AG08395 (cell line): ENCODE results near the gene ALX3.

Experiments
- DNase-seq: peaks from one replicate; pipeline ENCODE4 v3.0.0; 2012; ENCODE audit warnings: mixed read lengths, low spot score

The ALX3 gene

DNA sequence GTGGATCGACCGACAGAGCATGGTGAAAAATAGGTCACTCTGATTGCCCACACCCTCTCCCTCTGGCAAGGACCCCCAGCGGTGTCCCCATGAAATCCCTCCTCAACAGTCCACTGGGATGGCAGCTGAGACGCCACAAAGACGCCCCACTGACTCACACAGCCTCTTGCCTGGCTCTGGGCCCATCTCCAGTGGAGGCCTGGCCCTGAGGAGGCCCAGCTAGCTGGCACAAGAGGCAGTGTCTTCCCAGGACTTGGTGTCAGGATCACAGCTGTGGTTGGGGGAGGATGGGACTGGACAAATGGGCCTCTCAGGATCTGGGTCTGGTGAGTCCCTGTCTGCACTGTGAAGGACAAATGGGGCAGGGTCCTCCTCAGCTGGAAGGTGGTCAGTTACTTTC is 4.6 kb downstream of the ALX3 start:
- DNase-seq, result peak; percentile 41

DNA sequence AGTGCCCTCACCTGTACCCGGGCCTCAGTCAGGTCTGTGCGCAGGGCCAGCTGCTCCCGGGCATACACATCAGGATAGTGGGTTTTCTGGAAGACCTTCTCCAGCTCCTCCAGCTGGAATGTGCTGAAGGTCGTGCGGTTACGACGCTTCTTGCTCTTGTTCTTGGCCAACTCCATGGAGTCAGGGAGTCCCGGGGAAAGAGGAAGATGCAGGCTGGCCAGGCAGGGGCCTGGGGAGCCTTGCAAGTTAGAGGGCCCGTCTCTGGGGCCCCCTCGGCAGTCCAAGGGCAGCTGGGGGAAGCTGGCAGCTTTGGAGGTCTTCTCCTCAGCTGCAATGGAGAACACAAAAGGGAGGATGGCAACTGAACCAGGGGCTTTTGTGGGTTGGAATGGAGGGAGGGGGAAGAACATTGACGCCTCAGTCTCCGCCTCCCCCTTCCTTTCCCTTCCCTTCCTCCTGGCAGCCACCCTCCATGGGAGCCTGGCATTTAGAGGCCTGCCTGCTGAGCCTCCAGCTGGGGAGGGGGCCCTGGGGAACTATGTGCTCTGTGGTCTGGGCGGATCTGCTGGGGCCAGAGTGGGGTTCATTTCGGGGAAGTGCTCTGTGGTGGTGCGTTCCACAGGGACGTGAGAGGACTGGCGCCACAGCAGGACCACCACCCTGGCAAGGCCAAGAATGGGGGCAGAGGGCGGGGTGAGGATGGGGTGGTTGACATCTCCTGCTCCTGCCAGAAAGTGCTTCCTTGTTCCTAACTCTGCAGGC is 5.7 kb downstream of the ALX3 start:
- no peak for DNase-seq

DNA sequence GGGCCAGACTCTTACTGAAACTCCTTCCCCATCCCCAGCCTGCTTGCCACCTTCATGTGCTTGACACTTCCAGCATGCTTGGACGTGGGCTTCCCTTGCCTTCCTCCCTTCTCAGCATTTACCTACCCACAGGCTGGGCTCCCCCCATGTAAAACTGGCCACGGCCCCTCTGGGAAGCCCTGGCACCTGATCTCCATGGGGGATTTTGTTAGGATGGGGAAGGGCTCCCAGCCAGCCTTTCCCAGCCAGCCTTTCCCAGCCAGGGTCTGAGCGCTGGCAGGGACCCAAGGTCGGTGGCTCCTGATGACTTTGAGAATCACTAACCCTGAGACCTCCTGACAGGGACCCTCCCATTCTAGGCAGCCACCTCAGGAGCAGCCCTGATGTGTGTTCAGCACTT is 6.7 kb downstream of the ALX3 start:
- DNase-seq, result no peak

DNA sequence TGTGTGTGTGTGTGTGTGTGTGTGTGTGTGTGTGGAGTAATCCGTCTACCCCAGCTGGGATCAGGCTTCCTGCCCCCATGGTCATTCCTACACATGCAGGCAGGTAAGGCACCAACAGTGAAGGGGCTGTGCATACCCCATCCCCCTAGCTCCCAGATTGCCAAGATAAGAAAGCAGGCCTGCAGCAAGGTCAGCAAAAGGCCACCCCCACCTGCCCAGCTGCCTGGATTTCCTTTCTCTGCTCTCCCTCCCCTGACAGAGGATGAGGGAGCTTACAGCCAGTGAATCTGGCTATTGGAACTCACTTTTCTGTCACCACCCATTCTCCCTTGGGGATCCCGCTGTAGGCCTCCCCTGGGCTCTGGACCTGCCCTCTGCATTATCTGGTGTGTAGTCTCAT is 7.9 kb downstream of the ALX3 start:
- DNase-seq, result no peak

DNA sequence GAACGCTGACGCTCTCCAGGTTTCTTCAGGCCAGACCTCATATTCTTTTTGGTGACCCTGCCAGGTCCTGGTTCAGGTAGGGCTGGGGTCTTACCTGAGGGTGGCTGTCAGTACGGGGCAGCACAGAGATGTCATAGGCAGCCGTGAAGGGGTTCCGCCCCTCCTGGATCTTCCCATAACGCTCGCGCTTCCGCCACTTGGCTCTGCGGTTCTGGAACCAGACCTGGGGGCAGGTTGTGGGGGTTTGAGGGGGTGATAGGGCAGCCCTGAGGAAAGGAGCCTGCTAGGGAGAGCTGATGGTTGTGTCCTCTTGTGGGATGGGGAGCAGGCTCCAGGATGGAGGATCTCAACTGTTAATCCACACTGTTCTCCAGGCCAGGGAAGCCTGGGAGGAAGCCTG is 9.1 kb downstream of the ALX3 start:
- DNase-seq, result no peak

DNA sequence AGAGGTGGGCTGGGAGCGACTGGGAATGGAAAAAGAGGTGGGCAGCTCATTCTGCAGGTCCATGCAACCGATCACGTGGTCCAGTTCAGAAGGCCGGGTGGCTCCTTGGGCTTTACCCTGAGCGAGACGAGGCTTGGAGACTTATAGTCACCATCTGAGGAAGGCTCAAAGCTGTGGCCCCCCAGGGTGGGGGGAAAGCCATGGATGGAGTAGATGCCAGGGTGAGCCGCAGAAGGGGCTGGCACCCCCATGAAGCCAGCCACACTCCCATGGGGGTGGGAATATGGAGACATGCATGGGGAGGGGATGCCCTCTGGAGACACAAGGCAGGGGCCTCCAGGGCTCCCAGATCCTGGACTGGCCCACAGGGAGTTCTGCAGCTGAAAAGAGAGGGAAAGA is 9.8 kb downstream of the ALX3 start:
- DNase-seq, result no peak

DNA sequence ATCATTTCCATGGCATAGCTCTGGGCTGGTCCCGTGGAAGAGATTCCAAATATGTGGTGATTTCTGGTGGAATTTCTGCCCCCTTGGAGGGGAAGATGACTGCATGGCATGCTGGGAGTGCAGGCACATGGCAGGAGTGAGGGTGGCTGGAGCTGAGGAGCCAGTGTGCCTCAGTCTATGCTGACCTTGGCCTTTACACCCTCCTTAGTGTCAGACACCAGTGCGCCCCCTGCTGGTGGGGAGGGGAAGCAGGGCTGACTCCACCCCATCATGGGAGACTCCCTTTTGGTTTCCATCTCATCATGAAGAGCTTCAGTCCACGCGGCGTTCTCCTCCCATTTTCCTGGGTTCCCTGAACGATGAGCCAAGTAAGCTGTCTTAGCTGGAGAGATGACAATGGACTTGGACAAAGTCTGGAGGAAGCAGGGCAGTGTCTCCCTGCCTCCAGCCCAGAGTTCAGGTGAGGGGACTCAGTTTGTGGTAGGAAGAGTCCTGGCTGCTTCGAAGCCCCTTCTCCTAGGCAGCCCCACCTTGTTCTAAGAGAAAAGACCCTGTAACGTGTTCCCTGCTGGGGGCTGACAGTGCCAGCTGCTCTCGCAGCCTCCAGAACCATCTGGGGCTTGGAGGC is 10.3 kb downstream of the ALX3 start:
- no peak for DNase-seq

DNA sequence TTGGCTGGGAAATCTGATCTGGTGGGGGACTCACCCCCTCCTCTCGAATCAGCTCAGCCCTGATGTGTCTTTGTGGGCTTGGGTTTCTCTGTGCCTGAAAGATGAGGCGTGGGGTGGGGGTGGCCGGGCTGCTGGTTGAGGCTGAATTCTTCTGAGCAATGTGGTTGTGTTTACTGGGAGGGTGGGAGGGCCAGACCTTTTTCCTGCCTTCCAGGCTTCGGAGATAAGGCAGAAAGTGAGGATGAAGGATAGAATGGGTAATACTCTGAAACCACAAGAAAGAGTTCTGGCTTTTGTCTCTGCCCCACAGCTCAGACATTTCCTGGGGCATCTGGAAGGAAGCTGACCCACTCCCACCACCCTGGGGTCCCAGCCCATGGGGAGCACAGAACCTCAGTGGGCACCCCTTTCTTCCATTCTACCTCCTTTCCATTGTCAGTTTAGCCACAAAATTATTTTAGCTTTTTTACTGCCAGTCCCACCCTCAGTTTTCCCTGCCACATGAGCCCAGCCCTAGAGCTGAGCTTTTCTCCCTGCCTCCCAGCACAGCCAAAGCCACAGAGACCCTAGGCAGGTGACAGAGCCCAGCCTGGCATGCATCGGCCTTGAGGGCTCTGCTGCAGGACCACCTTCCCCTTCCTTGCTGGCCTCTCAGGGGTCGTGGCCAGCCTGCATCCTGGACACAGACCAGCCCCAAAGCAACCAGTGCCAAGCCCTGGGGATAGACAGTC is 11.2 kb downstream of the ALX3 start:
- no peak for DNase-seq

DNA sequence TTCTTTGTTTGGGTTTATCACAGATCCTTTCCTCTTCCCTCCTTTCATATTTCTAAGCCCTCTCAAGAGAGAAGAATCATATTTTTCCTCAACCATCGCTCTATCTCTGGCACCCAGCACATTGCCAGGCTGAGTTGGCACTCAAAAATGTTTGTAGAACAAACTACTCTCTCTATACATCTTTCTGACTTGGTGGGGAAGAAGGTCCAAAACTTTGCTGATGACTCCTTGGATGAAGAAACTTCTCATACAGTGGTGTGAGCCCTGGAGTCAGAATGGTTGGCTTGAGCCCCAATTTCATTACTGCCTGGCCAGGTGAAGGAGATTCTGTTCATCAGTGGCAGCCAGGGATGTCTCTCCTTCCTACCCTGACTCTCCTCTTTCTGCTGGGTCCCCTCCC is 11.9 kb downstream of the ALX3 start:
- peak; percentile 1 for DNase-seq

DNA sequence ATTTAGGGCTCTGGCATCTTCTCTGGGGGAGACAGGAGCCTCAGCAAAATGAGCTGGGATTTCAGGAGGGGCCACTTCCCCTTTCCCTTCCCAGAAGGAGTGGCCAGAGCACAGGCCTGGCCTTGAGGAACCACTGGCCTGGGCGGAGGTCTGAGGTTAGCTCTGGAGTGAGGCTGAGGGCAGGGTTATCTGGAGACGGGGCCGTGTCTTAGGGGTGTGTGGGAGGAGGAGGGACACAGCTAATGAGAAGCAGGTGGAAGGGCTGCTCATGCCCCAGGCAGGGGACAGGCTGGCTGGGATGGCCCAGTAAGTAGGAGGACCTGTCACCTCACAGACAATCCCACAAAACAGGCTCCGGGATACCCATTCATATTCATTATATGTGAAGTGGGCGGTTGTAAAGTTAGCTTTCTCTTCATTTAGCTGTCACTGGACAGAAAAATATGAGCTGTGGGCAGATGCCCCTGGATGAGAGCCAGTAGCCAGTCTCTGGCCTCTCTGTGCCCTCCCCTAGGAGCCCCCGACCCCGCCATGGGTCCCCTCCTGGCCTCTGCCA is 12.4 kb downstream of the ALX3 start:
- DNase-seq, result no peak

DNA sequence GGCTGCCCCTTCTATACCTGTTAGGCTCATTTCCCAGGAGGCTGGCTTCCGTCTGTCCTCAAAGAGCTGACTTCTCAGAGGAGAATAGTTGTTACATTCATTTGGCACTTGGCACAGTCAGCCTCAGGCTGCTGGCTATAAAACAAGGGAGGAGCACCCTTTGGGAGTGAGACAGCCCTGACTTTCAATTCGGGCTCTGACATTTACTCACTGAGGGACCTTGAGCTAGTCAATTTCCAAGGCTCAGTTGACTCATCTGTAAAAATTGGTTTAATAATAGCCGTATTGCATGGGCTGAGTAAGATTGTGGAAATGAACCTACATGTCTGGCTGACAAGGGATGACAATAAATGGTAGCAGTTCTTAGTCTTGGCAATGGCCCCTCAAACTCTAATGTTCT is 13.7 kb downstream of the ALX3 start:
- peak; percentile 85 for DNase-seq

DNA sequence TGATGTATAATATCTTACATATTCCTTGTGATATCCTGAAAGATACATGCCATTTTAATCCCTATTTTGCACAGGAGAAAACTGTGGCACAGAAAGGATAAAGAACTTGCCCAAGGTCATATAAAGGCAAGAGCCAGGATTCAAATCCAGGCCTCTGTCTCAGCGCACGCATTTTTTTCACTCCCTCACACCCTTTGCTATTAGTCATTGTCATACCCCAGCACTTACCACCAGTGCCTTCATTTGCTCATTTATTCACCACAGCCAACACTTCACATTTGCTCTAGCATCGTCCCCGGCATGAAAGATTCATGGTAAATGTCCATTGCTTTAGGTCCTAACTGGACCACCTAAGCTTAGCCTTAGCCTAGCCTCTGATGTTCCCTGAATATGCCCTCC is 14.2 kb downstream of the ALX3 start:
- DNase-seq, result no peak

DNA sequence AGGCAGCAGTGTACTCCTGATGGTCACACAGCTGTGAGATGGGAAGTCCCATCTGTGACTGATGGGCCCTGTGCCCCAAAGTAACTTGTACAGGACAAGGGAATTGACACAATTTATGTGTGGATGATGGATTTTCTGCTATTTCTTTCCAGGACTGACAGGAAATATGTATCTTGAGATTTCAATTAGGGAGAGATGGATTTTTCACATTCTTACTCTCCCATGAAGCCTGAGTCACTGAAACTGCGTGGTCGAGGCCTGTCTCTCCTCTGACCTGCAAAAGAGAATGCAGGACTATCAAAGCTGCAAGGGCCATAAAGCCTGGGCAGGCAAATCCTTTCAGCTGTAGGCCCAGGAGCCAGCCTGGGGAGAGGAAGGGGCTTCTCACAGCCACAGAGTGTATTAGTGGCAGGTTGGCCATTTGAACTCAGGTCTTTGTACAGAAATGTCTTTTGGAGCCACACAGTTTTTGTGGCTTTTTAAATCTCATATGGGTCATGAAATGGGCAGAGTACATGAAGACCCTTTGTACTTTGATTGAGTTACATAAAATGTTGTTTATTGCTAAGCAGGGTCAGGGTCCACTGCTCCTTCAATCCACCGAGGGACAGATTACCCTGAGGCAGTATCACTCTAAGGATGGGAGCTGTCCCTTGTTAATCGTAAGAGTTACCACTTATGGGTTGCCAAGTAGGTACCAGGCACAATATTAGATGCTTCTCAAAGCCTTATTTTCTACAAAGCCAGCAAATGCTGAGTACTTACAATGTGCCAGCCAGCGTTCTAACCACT is 14.8 kb downstream of the ALX3 start:
- DNase-seq, result peak; percentile 52

DNA sequence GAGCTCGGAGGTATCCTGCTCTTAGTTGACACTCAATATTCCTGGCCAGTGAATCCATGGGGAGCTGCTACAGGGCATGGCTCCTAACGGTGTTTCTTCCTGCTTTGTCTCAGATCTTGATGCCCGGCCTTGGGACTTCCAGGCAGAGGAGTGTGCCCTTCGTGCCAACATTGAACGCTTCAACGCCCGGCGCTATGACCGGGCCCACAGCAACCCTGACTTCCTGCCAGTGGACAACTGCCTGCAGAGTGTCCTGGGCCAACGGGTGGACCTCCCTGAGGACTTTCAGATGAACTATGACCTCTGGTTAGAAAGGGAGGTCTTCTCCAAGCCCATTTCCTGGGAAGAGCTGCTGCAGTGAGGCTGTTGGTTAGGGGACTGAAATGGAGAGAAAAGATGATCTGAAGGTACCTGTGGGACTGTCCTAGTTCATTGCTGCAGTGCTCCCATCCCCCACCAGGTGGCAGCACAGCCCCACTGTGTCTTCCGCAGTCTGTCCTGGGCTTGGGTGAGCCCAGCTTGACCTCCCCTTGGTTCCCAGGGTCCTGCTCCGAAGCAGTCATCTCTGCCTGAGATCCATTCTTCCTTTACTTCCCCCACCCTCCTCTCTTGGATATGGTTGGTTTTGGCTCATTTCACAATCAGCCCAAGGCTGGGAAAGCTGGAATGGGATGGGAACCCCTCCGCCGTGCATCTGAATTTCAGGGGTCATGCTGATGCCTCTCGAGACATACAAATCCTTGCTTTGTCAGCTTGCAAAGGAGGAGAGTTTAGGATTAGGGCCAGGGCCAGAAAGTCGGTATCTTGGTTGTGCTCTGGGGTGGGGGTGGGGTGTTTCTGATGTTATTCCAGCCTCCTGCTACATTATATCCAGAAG is 16.7 kb downstream of the ALX3 start:
- DNase-seq, result peak; percentile 71

DNA sequence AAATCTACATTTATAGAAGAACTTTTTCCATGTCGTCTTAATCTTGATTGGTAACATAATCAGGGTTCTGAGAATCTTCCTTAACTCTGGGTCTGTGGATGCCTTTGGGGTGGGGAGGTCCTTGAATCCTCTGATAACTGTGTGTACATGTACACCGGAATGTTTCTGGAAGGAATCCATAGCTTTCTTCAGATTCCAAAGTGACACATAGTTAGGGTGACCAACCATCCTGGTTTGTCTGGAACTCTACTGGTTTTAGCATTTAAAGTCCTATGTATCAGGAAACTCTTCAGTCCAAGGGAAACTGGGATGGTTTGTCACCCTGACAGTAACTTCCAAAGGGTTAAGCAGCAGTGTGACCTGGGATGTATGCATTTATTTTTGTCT is 19.2 kb downstream of the ALX3 start:
- peak; percentile 59 for DNase-seq

DNA sequence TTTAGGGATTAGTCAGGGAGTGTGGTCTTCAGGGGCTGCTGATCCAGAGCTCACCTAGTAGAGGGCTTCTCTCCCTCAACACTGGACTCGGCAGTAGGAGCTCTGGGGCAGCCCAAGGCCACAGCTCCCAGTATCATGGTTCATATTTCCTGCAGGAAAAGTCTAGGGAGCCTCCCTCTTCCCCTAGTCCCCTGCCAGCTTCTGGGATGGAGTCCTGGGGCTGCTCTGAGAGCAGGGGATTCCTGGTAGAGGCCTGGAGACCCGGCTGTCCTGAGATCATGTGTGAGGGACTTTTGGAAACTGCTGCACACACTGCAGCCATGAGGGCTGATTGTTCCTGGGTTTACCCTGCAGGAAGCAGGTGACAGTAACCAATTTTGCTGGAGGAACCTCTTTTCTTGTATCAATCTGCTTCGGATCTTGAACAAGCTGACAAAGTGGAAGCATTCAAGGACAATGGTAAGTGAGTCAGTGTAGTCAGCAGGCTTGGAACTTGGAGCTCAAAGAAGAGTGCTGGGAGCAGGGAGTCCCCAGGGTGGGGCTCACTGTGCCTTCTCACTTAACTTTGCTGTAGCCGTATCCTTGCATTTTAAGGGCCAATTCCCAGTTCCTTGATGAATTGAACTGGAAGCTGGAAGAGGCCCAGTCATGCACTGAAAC is 19.7 kb downstream of the ALX3 start:
- DNase-seq, result peak; percentile 42

DNA sequence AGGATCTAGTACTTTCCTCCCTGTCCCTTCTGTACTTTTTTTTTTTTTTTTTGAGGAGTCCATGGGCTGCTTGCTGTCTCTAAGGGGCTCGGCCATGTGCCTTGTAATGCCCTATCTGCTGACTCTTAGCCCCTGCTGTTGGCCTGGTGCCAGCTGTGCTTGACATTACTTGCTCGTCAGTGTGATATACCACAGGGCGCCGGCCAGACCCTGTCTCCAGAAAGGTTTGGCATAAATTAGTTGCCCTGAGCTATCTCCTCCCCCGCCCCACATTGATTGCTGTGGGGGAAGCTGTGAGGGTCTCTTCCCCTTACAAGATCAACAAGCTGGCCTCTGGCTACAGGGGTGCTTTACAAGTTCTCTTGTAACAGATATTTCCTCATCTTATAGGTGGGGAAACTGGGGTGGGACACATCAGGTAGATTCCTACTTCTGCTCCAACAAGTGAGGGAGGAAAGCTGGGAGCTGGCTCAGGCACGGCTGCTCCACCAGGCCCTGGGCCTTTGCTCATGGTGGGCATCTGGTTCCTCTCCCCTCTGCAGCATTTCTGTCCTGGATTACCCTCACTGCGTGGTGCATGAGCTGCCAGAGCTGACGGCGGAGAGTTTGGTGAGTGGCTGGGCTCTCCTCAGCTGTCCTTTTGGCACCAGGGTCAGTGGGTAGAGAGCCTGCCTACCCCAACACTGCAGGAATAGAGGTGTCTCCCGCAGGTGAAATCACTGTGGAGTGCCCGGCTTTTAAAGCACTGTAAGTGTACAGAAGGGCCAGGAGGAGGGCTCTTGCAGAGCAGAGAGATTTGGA is 20.5 kb downstream of the ALX3 start:
- no peak for DNase-seq

DNA sequence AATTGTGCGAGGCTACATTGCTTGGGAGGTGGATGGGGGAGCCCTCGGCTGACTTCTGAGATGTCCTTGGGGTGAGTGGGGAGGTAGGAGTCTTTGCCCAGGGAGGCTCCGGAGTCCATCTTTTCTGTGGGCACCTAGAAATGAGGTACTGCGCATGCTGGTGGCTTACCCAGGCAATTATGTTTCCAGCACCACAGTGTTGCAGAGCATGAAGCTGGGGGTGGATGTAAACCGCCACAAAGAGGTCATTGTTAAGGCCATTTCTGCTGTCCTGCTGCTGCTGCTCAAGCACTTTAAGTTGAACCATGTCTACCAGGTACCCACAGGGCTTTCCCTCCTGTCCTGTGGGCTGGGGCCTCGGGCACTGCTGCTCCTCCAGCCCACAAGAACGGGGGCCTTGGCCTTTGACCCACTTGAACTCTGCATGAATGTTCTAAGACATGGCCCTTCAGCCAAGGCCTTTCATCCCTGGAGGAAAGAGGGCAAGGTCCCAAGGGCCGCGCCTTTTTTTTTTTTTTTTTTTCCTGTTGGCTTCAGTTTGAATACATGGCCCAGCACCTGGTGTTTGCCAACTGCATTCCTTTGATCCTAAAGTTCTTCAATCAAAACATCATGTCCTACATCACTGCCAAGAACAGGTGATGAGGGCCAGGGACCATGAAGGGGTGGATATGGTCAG is 21.4 kb downstream of the ALX3 start:
- DNase-seq, result no peak

DNA sequence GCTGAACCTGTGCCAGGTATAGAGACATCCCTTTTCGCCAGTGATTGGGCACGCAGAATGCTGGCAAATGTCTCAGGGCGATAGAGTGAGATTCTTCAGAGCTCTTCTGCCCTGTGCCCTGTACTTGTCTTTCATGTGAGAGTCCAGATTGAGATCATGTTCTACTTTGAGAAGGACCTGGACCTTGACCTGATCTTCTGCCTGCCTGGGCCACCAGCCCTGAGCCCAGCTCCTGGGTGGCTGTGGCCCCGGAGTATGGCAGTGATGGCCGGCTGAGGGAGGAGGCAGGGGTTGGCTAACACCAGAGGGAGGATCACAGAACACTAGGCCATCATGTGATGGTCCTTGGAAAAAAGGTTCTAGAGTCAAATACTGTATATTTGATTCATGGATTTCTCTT is 22.2 kb downstream of the ALX3 start:
- DNase-seq, result no peak
